HG02840 (cell line): ENCODE results near the gene SMARCC1.

ENCODE experiments used
- ATAC-seq: cut with Tn5 transposase; IDR thresholded peaks from one replicate; pipeline ENCODE4 v1.9.1; 2021; ENCODE audit warnings: mild to moderate bottlenecking, moderate library complexity, moderate number of reproducible peaks; ENCODE audit not compliant: unreplicated experiment, low FRiP score

SMARCC1 gene

DNA sequence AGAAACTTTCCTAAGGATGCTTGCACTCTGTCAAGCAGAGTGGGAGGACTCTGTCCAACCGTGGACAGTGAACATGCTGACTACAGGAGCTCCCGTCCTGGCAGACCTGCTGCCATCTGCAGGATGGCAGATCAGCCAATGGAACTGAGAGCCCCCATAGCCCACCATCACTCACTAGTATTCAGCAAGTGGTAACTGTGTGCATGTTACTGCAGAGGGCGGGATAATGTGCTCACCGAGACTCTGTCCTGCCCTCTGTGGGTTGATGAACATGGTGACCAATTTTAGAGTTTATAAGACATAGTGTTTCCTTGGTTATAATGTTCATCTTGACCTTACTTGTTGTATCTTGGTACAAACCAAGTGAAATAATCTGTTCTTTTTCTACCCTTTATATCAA, 214.5 kb downstream of the SMARCC1 start:
- no peak for ATAC-seq

DNA sequence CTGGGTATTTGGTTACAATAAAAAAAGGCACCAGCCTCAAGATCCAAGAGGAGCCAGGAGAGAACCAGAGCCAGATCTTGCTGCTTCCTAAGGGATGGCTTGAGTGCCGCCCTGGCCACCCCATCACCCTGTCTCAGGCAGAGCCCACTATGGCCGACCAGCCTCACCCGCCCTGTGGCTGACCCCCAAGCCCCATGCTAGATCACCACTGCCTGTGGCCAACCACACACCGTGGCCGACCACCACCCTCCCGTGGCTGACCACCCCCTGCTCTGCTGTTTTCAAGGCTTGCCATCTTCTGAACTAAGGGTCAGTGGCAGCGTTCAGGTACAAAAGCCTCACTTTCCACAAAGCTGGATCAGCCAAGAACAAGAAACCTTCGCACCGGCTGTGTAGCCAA, 215.0 kb downstream of the SMARCC1 start:
- ATAC-seq: no peak

- ATAC-seq: no peak
These were observed 215.8 kb downstream of the SMARCC1 start for GRCh38 chr3:47565734-47566550.

DNA sequence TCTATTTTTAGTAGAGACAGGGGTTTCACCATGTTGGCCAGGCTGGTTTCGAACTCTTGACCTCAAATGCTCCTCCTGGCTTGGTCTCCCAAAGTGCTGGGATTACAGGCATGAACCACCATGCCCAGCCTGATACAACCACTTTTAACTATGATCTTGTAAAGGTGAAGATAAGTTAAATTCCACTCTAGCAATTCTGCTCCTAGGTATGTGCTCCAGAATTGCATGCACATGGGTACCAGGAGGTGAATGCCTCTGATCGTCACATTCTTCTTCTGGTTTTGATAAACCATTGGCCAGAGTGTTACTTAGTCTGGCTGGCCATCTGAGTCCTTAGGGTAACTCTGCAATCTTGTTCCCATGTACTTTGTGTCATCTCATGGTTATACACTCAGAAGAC, 225.3 kb downstream of the SMARCC1 start:
- no peak for ATAC-seq

DNA sequence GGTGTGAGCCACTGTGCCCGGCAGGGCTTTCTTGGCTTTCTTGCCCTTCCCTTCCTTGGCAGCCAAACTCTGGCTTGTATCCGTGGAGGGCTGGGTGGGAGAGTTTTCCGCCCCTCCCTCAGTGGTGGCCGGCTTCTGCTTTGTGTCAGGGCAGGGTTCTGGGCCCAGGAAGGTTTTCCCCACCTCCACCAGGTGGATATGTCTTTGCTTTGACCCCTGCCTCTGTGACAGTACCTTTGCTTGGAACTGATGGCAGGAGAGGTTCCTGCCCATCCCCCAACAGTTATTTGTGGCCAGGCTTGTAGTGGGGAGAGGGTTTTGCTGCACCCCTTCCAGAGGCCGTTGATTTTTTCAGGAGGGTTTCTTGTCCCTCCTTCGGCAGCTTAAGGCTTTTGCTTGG, 227.4 kb downstream of the SMARCC1 start:
- ATAC-seq: no peak

DNA sequence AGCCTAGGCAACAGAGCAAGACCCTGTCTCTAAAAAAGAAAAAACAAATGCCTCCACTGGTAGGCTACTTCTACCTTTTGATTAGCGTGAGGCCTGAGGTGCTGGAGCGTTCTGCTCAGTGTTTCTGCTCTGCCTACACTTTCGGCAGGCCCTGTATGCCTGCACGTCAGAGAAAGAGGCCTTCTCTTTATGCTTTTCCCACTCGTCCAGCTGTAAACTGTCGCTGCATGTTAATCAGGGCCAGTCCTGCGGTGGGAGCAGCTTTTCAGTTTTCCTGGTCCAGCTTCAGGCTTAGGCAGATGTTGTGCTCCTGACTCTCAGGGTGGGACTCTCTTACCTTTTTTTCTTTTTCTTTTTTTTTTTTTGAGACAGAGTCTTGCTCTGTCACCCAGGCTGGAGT, 228.3 kb downstream of the SMARCC1 start:
- ATAC-seq: no peak

- ATAC-seq: no peak
These were observed 239.1 kb downstream of the SMARCC1 start for GRCh38 chr3:47542471-47543173.

DNA sequence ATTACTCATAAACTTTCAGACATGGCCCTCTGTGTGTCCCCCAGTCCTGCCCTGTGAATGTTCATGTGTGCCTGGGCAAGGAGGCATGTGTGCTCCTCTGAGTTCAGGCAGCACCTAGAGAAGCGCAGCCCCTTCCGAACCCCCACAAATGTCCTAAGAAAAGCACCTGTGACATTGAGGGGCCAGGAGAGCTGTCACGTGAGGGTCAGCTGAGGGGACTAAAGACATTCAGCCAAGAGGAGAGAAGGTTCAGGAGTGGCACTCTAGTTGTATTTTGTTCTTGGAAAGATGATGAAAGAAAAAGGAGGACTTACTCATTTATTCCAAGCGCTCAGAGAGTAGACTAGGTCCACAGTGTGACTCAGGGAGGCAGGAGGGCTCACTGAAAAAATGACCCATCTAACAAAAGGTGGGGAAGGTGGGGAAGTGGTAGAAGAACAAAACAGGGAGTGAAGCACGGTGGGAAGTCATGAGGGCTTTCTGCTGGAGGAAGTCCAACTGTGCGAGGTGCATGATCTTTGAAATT, 240.0 kb downstream of the SMARCC1 start:
- ATAC-seq: no peak

GRCh38 chr3:47540281-47540680, 241.4 kb downstream of the SMARCC1 start:
- ATAC-seq: no peak

GRCh38 chr3:47536967-47537366, 244.7 kb downstream of the SMARCC1 start:
- ATAC-seq: no peak

- no peak for ATAC-seq
These were observed 245.3 kb downstream of the SMARCC1 start for GRCh38 chr3:47536221-47536891.
